ENCODE results near the gene PPP1R9A.

PPP1R9A gene

DNA sequence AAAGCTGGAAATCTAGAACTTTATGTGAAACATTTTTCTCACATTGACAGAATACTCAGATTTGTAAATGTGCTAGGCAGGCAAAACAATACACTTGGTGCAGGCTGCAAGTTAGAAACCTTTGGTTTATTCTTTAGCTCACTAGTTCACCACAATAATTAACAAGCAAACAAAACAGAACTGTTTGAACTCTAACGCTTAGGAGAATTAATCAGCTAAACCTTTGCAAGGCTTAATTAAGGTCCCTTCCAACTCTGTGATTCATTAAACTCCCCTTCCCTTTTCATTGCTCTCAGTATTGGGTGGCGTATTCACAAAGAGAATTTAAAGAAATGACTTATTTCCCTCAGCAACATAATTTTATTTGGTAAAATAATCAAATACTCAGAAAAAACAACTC is 317.9 kb downstream of the PPP1R9A start:
- no peak overlapping the region for H2AFZ ChIP-seq (ENCODE audit: low read depth, low read length)
- TF ChIP-seq, protein P1, sequence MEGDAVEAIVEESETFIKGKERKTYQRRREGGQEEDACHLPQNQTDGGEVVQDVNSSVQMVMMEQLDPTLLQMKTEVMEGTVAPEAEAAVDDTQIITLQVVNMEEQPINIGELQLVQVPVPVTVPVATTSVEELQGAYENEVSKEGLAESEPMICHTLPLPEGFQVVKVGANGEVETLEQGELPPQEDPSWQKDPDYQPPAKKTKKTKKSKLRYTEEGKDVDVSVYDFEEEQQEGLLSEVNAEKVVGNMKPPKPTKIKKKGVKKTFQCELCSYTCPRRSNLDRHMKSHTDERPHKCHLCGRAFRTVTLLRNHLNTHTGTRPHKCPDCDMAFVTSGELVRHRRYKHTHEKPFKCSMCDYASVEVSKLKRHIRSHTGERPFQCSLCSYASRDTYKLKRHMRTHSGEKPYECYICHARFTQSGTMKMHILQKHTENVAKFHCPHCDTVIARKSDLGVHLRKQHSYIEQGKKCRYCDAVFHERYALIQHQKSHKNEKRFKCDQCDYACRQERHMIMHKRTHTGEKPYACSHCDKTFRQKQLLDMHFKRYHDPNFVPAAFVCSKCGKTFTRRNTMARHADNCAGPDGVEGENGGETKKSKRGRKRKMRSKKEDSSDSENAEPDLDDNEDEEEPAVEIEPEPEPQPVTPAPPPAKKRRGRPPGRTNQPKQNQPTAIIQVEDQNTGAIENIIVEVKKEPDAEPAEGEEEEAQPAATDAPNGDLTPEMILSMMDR (IDR thresholded peaks at IDR 0.05; ENCODE audit: borderline replicate concordance, extremely low read depth, low read length, poor library complexity, severe bottlenecking): no peak
- TF ChIP-seq EZH2 (IDR thresholded peaks at IDR 0.05; ENCODE audit: borderline replicate concordance, low read depth, low read length, severe bottlenecking): no peak

DNA sequence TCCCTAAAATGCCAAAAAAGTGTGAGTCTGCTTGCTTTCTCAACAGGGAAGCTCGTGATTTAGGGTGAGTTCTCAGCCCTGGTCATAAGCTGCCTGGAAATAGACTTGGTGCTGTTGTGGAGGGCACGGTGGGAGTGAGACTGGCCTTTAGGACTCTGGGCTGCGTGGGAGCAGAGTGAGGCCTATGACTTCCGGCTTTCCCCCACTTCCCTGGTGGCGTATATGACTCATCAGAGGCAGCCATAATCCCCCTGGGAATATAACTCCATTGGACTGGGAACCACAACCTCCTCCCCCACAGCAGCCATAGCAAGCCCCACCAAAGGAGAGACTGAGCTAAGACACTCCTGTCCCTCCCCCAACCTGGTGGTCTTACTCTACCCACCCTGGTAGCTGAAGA is 321.9 kb downstream of the PPP1R9A start:
- TF ChIP-seq, protein P1 (IDR thresholded peaks at IDR 0.05; ENCODE audit: borderline replicate concordance, extremely low read depth, low read length, poor library complexity, severe bottlenecking): no peak
- no peak for TF ChIP-seq EZH2 (IDR thresholded peaks at IDR 0.05; ENCODE audit: borderline replicate concordance, low read depth, low read length, severe bottlenecking)
- Histone ChIP-seq H2AFZ (ENCODE audit: low read depth, low read length) (no peak overlapping the region), H3K36me3 (ENCODE audit: insufficient read depth, low read length) (no peaks in the 10 kb centered on the region), H3K4me2 (ENCODE audit: insufficient read depth, low read length) (no peak overlapping the region), H3K9ac (ENCODE audit: low read depth, low read length) (no peak overlapping the region), H3K4me3 (ENCODE audit: low read depth in 1 of 2, low read length in 2 of 2) (no peak overlapping the region), H4K20me1 (ENCODE audit: insufficient read depth, low read length) (no peaks in the 10 kb centered on the region), H3K79me2 (ENCODE audit: insufficient read depth, low read length) (no peaks in the 10 kb centered on the region), H3K27me3 (ENCODE audit: insufficient read depth, low read length, poor library complexity) (no peaks in the 10 kb centered on the region), H3K9me3 (ENCODE audit: insufficient read depth, low read length, severe bottlenecking) (no peaks in the 10 kb centered on the region), H3K4me1 (ENCODE audit: insufficient read depth, low read length) (no peaks in the 10 kb centered on the region), H3K27ac (ENCODE audit: low read length) (no peak overlapping the region)
- DNase-seq (no peak), ATAC-seq (ENCODE audit: insufficient read depth, low read depth) (no peak)

More for the DNA sequence above, 317.9 kb downstream of the PPP1R9A start:
- no peaks in the 10 kb centered on the region for H4K20me1 ChIP-seq (ENCODE audit: insufficient read depth, low read length)
- no peak overlapping the region for H3K9ac ChIP-seq (ENCODE audit: low read depth, low read length)
- no peaks in the 10 kb centered on the region for H3K36me3 ChIP-seq (ENCODE audit: insufficient read depth, low read length)
- H3K9me3 ChIP-seq (ENCODE audit: insufficient read depth, low read length, severe bottlenecking): no peaks in the 10 kb centered on the region
- DNase-seq (no peak), ATAC-seq (ENCODE audit: insufficient read depth, low read depth) (no peak)
- no peaks in the 10 kb centered on the region for H3K27me3 ChIP-seq (ENCODE audit: insufficient read depth, low read length, poor library complexity)
- no peak overlapping the region for H3K4me3 ChIP-seq (ENCODE audit: low read depth in 1 of 2, low read length in 2 of 2)
- no peak overlapping the region for H3K4me2 ChIP-seq (ENCODE audit: insufficient read depth, low read length)
- H3K79me2 ChIP-seq (ENCODE audit: insufficient read depth, low read length): no peaks in the 10 kb centered on the region
- H3K27ac ChIP-seq (ENCODE audit: low read length): no peak overlapping the region
- H3K4me1 ChIP-seq (ENCODE audit: insufficient read depth, low read length): no peaks in the 10 kb centered on the region

DNA sequence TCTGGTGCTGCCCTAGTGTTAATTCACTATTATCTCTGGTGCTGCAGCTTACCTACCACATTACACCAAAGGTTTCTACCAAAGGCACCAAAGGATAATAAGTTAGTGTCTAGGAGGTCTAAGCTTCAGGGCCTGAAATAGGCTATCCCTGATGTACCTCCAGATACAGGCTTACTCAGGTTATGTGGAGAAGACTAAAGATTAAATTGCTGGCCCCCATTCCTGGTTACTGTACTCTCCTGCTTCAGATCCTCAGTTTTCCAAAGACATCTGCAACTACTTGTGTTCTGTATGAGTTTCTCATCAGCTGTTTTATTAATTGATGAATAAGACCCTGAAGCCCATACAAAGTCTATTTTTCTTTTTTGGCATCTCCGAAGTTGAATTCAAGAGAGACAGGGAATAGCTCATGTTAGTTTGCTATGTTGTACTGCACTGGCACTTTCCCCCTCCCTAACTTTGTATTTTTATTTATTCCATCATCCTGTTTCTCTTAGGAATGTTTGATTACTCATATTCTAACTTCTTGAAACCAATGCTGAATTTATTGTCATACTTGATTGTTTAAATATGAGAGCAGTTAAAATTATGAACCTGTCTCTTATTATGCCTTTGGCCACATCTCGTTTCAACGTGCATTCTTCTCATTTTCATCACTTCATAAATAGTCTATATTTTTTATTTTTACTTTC is 331.0 kb downstream of the PPP1R9A start:
- DNase-seq: no peak
- Histone ChIP-seq H2AFZ (ENCODE audit: low read depth, low read length) (no peak overlapping the region), H3K4me3 (ENCODE audit: low read depth in 1 of 2, low read length in 2 of 2) (no peak overlapping the region), H3K4me1 (ENCODE audit: insufficient read depth, low read length) (no peaks in the 10 kb centered on the region), H4K20me1 (ENCODE audit: insufficient read depth, low read length) (no peaks in the 10 kb centered on the region), H3K4me2 (ENCODE audit: insufficient read depth, low read length) (no peak overlapping the region), H3K36me3 (ENCODE audit: insufficient read depth, low read length) (no peaks in the 10 kb centered on the region), H3K9me3 (ENCODE audit: insufficient read depth, low read length, severe bottlenecking) (no peaks in the 10 kb centered on the region), H3K79me2 (ENCODE audit: insufficient read depth, low read length) (no peaks in the 10 kb centered on the region), H3K27me3 (ENCODE audit: insufficient read depth, low read length, poor library complexity) (no peaks in the 10 kb centered on the region), H3K27ac (ENCODE audit: low read length) (no peak overlapping the region), H3K9ac (ENCODE audit: low read depth, low read length) (no peak overlapping the region)
- no peak for ATAC-seq (ENCODE audit: insufficient read depth, low read depth)
- TF ChIP-seq, protein P1 (IDR thresholded peaks at IDR 0.05; ENCODE audit: borderline replicate concordance, extremely low read depth, low read length, poor library complexity, severe bottlenecking): no peak
- no peak for TF ChIP-seq EZH2 (IDR thresholded peaks at IDR 0.05; ENCODE audit: borderline replicate concordance, low read depth, low read length, severe bottlenecking)
